Hepatocyte (in vitro differentiated cells): ENCODE results near the gene SPINK8. TPM values are rescaled to one million over a fixed set of nuclear protein-coding genes. Genes with fewer than 3 reads are reported as not detected.

Experiments used
- DNase-seq: peaks from one replicate; pipeline ENCODE4 v3.0.0-alpha.2; 2016; ENCODE audit warnings: low spot score
- H2AFZ ChIP-seq: fragments of 200-600 bp; sonication (generic); 2 replicates; pipeline ENCODE4 v1.6.0; 2016; ENCODE audit warnings: antibody characterized with exemption, mild to moderate bottlenecking
- H3K27ac ChIP-seq: fragments of 200-600 bp; sonication (generic); 2 replicates; pipeline ENCODE4 v1.5.1; 2016; ENCODE audit warnings: mild to moderate bottlenecking
- H3K27me3 ChIP-seq: fragments of 200-600 bp; sonication (generic); 2 replicates; pipeline ENCODE4 v1.6.1; 2016
- H3K36me3 ChIP-seq: fragments of 200-600 bp; sonication (generic); replicated peaks from 2 replicates; pipeline ENCODE4 v1.5.1; 2016; ENCODE audit warnings: low read depth; ENCODE audit not compliant: insufficient read depth
- H3K4me1 ChIP-seq: fragments of 200-600 bp; sonication (generic); 2 replicates; pipeline ENCODE4 v1.5.1; 2016; ENCODE audit warnings: mild to moderate bottlenecking, moderate library complexity; ENCODE audit not compliant: insufficient read depth
- H3K4me2 ChIP-seq: fragments of 200-600 bp; sonication (generic); 2 replicates; pipeline ENCODE4 v1.6.0; 2016
- H3K4me3 ChIP-seq: fragments of 200-600 bp; sonication (generic); 2 replicates; pipeline ENCODE4 v1.5.1; 2016; ENCODE audit warnings: mild to moderate bottlenecking
- H3K79me2 ChIP-seq: fragments of 200-600 bp; sonication (generic); 2 replicates; pipeline ENCODE4 v1.6.0; 2017; ENCODE audit warnings: mild to moderate bottlenecking
- H3K9me2 ChIP-seq: fragments of 200-600 bp; sonication (generic); replicated peaks from 2 replicates; pipeline ENCODE4 v1.6.0; 2017; ENCODE audit warnings: mild to moderate bottlenecking; ENCODE audit not compliant: insufficient read depth
- H3K9me3 ChIP-seq: fragments of 200-600 bp; sonication (generic); 2 replicates; pipeline ENCODE4 v1.5.1; 2016; ENCODE audit warnings: low read depth, mild to moderate bottlenecking
- H4K20me1 ChIP-seq: fragments of 200-600 bp; sonication (generic); 2 replicates; pipeline ENCODE4 v1.6.0; 2016; ENCODE audit warnings: mild to moderate bottlenecking; ENCODE audit not compliant: insufficient read depth, poor library complexity, severe bottlenecking
- CTCF ChIP-seq: fragments of 200-600 bp; sonication (generic); IDR thresholded peaks from 2 replicates; pipeline ENCODE4 v1.5.1; 2016; ENCODE audit warnings: antibody characterized with exemption, mild to moderate bottlenecking; ENCODE audit not compliant: poor library complexity
- EZH2 ChIP-seq: fragments of 200-600 bp; sonication (generic); IDR thresholded peaks from 2 replicates; pipeline ENCODE4 v1.6.1; 2016; ENCODE audit warnings: antibody characterized with exemption, mild to moderate bottlenecking, borderline replicate concordance
- EZH2phosphoT487 ChIP-seq: fragments of 200-600 bp; sonication (generic); IDR thresholded peaks from one replicate; pipeline ENCODE4 v1.6.1; 2018; ENCODE audit warnings: antibody characterized with exemption, mild to moderate bottlenecking, low read depth, moderate library complexity; ENCODE audit not compliant: unreplicated experiment, severe bottlenecking
- WGBS: methylation state at CpG from one replicate; pipeline ENCODE4 v1.1.6; 2016; ENCODE audit warnings: low lambda C conversion rate; ENCODE audit errors: missing lambda C conversion rate; 5-methylcytosine and 5-hydroxymethylcytosine counted together
- microRNA counts: library from miRNA; unstranded; fragments of <30 nt; microRNA quantifications from one replicate; lab custom pipeline; 2017
- microRNA-seq: library from miRNA; unstranded; fragments of <30 nt; microRNA quantifications from one replicate; pipeline ENCODE4, GENCODE V29; 2017
- polyA plus RNA-seq: library from polyadenylated mRNA; unstranded; fragments of >200 nt; fragmentation: Nextera tagmentation; extraction: Ambion mirVana; gene quantifications from 2 replicates; pipeline ENCODE4 v1.2.1, GENCODE V29; 2016
- small RNA-seq: library from RNA; depleted of rRNA; stranded (forward); fragments of <200 nt; gene quantifications from one replicate; pipeline ENCODE3, GENCODE V24; 2014
- total RNA-seq: library from RNA; depleted of rRNA; stranded (reverse); fragments of >200 nt; gene quantifications from 2 replicates; pipeline ENCODE4 v1.2.3, GENCODE V29; 2014

The SPINK8 gene
- total and polyA plus RNA-seq, 2 experiments from 2014 or later, result not detected

- Histone ChIP-seq H3K9me3 (no peaks in the 10 kb centered on the region), H3K79me2 (no peaks in the 10 kb centered on the region), H3K4me3 (no peak overlapping the region), H3K36me3 (no peaks in the 10 kb centered on the region), H3K27ac (peak overlapping the region; percentile 97), H3K4me1 (peaks cover 7% of the 10 kb centered on the region), H2AFZ (peak overlapping the region; percentile 4), H3K27me3 (no peaks in the 10 kb centered on the region), H3K4me2 (peak overlapping the region; percentile 64), H3K9me2 (no peaks in the 10 kb centered on the region), H4K20me1 (no peaks in the 10 kb centered on the region)
- WGBS, result 64% methylated on average over 13 of the region's 13 CpGs
- TF ChIP-seq EZH2phosphoT487 (no peak), CTCF (no peak), EZH2 (no peak)
- DNase-seq, result peak; percentile 86
Measured at GRCh38 chr3:48268381-48268935, 65.0 kb downstream of the SPINK8 start.

DNA sequence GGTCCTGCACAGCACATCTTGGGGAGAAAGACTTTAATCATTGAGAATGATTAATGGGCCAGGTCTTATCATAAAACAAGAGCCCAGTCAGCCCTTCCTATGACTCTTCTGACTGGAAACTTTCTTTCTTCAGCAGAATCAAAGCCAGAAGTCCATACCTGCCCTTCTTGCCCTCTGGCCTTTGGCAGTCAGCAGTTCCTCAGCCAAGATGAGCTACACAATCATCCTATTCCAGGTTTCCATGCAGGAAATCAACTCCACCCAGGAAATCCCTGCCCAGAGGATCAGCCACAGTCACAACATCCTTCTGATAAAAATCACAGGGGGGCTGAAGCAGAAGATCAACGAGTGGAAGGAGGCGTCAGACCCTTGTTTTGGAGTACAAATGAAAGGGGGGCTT lies 65.7 kb downstream of the SPINK8 start:
- WGBS, result 73% methylated on average over 2 of the region's 2 CpGs
- Histone ChIP-seq H3K27me3 (no peaks in the 10 kb centered on the region), H3K36me3 (no peaks in the 10 kb centered on the region), H4K20me1 (no peaks in the 10 kb centered on the region), H3K4me2 (peak overlapping the region; percentile 64), H3K9me3 (no peaks in the 10 kb centered on the region), H3K79me2 (no peaks in the 10 kb centered on the region), H3K4me1 (peaks cover 7% of the 10 kb centered on the region), H2AFZ (no peak overlapping the region), H3K27ac (peak overlapping the region; percentile 97), H3K9me2 (no peaks in the 10 kb centered on the region), H3K4me3 (no peak overlapping the region)
- DNase-seq, result peak; percentile 21
- no peak for TF ChIP-seq EZH2phosphoT487
- TF ChIP-seq EZH2, result no peak
- no peak for TF ChIP-seq CTCF

DNA sequence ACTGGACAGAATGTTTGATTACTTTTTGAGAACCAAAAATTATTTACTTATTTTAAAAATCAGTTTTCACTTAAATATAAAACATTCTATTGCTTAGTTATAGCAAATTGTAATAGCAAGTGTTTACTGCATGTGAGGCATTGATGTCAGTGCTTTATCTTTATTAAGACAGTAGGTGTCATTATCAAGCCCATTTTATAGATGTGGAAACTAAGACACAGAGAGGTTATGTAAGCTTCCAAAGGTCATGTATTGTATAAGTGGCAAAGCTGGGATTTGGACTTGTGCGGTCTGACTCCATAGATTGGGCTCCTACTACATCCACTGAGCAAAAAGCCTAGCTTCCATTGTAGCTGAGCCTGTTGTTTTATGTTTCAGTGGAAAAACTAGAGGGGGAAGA lies 74.9 kb downstream of the SPINK8 start:
- WGBS, result 96% methylated on average over 1 of the region's 1 CpG
- H3K79me2 ChIP-seq, result no peaks in the 10 kb centered on the region

More for the DNA sequence above, 74.9 kb downstream of the SPINK8 start:
- Histone ChIP-seq H3K4me1 (no peaks in the 10 kb centered on the region), H2AFZ (no peak overlapping the region), H3K9me2 (no peaks in the 10 kb centered on the region), H4K20me1 (no peaks in the 10 kb centered on the region), H3K27me3 (no peaks in the 10 kb centered on the region), H3K4me2 (no peak overlapping the region), H3K4me3 (no peak overlapping the region), H3K9me3 (no peaks in the 10 kb centered on the region), H3K27ac (no peak overlapping the region), H3K36me3 (no peaks in the 10 kb centered on the region)
- TF ChIP-seq EZH2phosphoT487 (no peak), EZH2 (no peak), CTCF (no peak)
- DNase-seq, result no peak

MicroRNAs encoded within 50 kb of the gene (microRNA counts, 767-probe panel; counts per million panel counts)
- microRNA hsa-miR-2115-5p (lab: Ali Mortazavi, UCI), result not detected

Small RNAs within 50 kb of the gene (microRNA-seq; reads per million reads assigned to microRNA genes)
- gene MIR2115, result not detected

Small RNAs within 50 kb of the gene (small RNA-seq; reads per million reads assigned to genes)
- 0.16 reads per million for gene MIR2115
- not detected for gene RF00019
- not detected for gene RN7SL321P

Other genes starting within 250 kb of the SPINK8 start
- gene CDC25A, start 145.2 kb downstream of the SPINK8 start, total RNA-seq, result 5.3 and 7.9 TPM in 2 replicates
- gene CDC25A, start 145.2 kb downstream of the SPINK8 start, polyA plus RNA-seq, result 3.7 and 5.5 TPM in 2 replicates
- not detected in 2 replicates for gene CAMP, start 110.2 kb downstream of the SPINK8 start, total RNA-seq
- 0.36 TPM in 1 of 2 replicates, not detected in the other for gene CAMP, start 110.2 kb downstream of the SPINK8 start, polyA plus RNA-seq
- gene ZNF589, start 92.6 kb downstream of the SPINK8 start, total RNA-seq, result 3.5 and 6.3 TPM in 2 replicates
- 3.9 and 4.2 TPM in 2 replicates for gene ZNF589, start 92.6 kb downstream of the SPINK8 start, polyA plus RNA-seq
- 31.5 and 47.3 TPM in 2 replicates for gene NME6, start 32.3 kb downstream of the SPINK8 start, total RNA-seq
- gene NME6, start 32.3 kb downstream of the SPINK8 start, polyA plus RNA-seq, result 38.7 and 42.0 TPM in 2 replicates
- not detected in 2 replicates for gene FBXW12, start 38.6 kb upstream of the SPINK8 start, total RNA-seq
- 0.18 TPM in 1 of 2 replicates, not detected in the other for gene FBXW12, start 38.6 kb upstream of the SPINK8 start, polyA plus RNA-seq
- 73.2 and 74.5 TPM in 2 replicates for gene PLXNB1, start 96.4 kb upstream of the SPINK8 start, total RNA-seq
- 71.3 and 79.0 TPM in 2 replicates for gene PLXNB1, start 96.4 kb upstream of the SPINK8 start, polyA plus RNA-seq
- gene CCDC51, start 106.5 kb upstream of the SPINK8 start, total RNA-seq, result 28.1 and 30.4 TPM in 2 replicates
- gene CCDC51, start 106.5 kb upstream of the SPINK8 start, polyA plus RNA-seq, result 30.8 and 32.0 TPM in 2 replicates
- 345 and 381 TPM in 2 replicates for gene TMA7, start 106.6 kb upstream of the SPINK8 start, total RNA-seq
- 503 and 581 TPM in 2 replicates for gene TMA7, start 106.6 kb upstream of the SPINK8 start, polyA plus RNA-seq
- gene ATRIP, start 113.1 kb upstream of the SPINK8 start, total RNA-seq, result 4.5 and 4.9 TPM in 2 replicates
- gene ATRIP, start 113.1 kb upstream of the SPINK8 start, polyA plus RNA-seq, result 4.3 and 6.7 TPM in 2 replicates
- gene SHISA5, start 170.5 kb upstream of the SPINK8 start, total RNA-seq, result 172 and 192 TPM in 2 replicates
- gene SHISA5, start 170.5 kb upstream of the SPINK8 start, polyA plus RNA-seq, result 369 TPM in 2 replicates
- 12.0 and 14.1 TPM in 2 replicates for gene PFKFB4, start 223.1 kb upstream of the SPINK8 start, total RNA-seq
- gene PFKFB4, start 223.1 kb upstream of the SPINK8 start, polyA plus RNA-seq, result 8.2 and 9.5 TPM in 2 replicates
- 0.08 and 0.30 TPM in 2 replicates for gene UCN2, start 230.1 kb upstream of the SPINK8 start, total RNA-seq
- 1.1 and 1.5 TPM in 2 replicates for gene UCN2, start 230.1 kb upstream of the SPINK8 start, polyA plus RNA-seq